ENCODE results near the gene FREM2.

GRCh38 chr13:38703255-38703654, 16.4 kb downstream of the FREM2 start:
- TF ChIP-seq CTCF (IDR thresholded peaks at IDR 0.05) (no peak), POLR2A (IDR thresholded peaks at IDR 0.05) (no peak)
